K562 (cell line): ENCODE results near the gene PPP1R16B. TPM values are rescaled to one million over a fixed set of nuclear protein-coding genes. Genes with fewer than 3 reads are reported as not detected.

Source experiments
- ATAC-seq: fragments of 200-7000 bp; cut with Tn5 transposase; 3 replicates; pipeline ENCODE4 v1.9.1; 2020; ENCODE audit warnings: moderate library complexity
- BruUV-seq: library from RNA; stranded (reverse); fragments of 400-500 nt; replicated peaks from 2 replicates; lab custom pipeline; 2021; lab: Mats Ljungman, UMichigan
- CTCF ChIA-PET: fragments of 300-600 bp; formaldehyde crosslinking; extraction: SDS; loops from one replicate; lab custom pipeline; 2021; ENCODE audit warnings: low intra/inter-chr PET ratio; lab: Yijun Ruan, JAX
- POLR2A ChIA-PET: fragments of 300-600, 350-650 bp; sonication (Branson Sonifier 250); formaldehyde crosslinking; extraction: SDS; loops from one replicate; lab custom pipeline; 2021; ENCODE audit warnings: antibody characterized with exemption, inconsistent platforms; lab: Yijun Ruan, JAX
- DNase-seq, 4 experiments: peaks; one replicate each; pipeline versions ENCODE4 v3.0.0 to v3.0.0-alpha.2; 2011 to 2018; ENCODE audit warnings: low spot score in 3 of 4, mixed read lengths in 3 of 4; ENCODE audit errors: extremely low read depth in 1 of 4
- FAIRE-seq: peaks from 2 replicates; lab custom pipeline; 2011; peaks lifted over from hg19 to GRCh38; lab: Jason Lieb, UNC
- H2AFZ ChIP-seq: 2 replicates; pipeline ENCODE4 v1.6.0; 2011; ENCODE audit warnings: low read depth, low read length, control low read depth, inconsistent platforms
- H3K27ac ChIP-seq: fragments of 200-600 bp; 3 replicates; pipeline ENCODE4 v1.8.0; 2011; ENCODE audit warnings: low read depth, mild to moderate bottlenecking, control low read depth, inconsistent platforms, low read length, moderate library complexity, mixed read lengths; ENCODE audit errors: extremely low read depth
- H3K27me3 ChIP-seq, 2 experiments: fragments of 300-600 bp in 1 of 2; 2 replicates in 1 of 2; 3 replicates in 1 of 2; pipeline versions ENCODE4 v1.6.0 to v1.8.0; 2011; ENCODE audit warnings: inconsistent platforms in 2 of 2, low read length in 2 of 2, mild to moderate bottlenecking in 1 of 2, mixed read lengths in 1 of 2, moderate library complexity in 1 of 2; ENCODE audit not compliant: control insufficient read depth in 2 of 2, insufficient read depth in 2 of 2
- H3K36me3 ChIP-seq: fragments of 300-600 bp; 3 replicates; pipeline ENCODE4 v1.8.0; 2011; ENCODE audit warnings: mild to moderate bottlenecking, low read length, inconsistent platforms; ENCODE audit not compliant: control insufficient read depth, insufficient read depth
- H3K4me1 ChIP-seq, 2 experiments: fragments of 200-600 bp in 1 of 2; replicated peaks in 1 of 2; 2 replicates in 1 of 2; 3 replicates in 1 of 2; pipeline versions ENCODE4 v1.5.1 to v1.8.0; 2011; ENCODE audit warnings: inconsistent platforms in 2 of 2, low read length in 2 of 2, mild to moderate bottlenecking in 1 of 2, mixed read lengths in 1 of 2, moderate library complexity in 1 of 2; ENCODE audit not compliant: control insufficient read depth in 2 of 2, insufficient read depth in 2 of 2
- H3K4me2 ChIP-seq: 2 replicates; pipeline ENCODE4 v1.6.1; 2011; ENCODE audit warnings: low read length, control low read depth, inconsistent platforms, mixed read lengths; ENCODE audit not compliant: insufficient read depth
- H3K4me3 ChIP-seq: fragments of 200-600 bp; sonication (generic), shearing (Covaris generic); 2 replicates; pipeline ENCODE4 v1.5.1; 2016; ENCODE audit warnings: control low read depth, inconsistent platforms
- H3K79me2 ChIP-seq: fragments of 200-600 bp; 3 replicates; pipeline ENCODE4 v1.8.0; 2011; ENCODE audit warnings: low read length, inconsistent platforms; ENCODE audit not compliant: control insufficient read depth, insufficient read depth
- H3K9ac ChIP-seq, 2 experiments: 2 replicates each; pipeline versions ENCODE4 v1.6.0 to v1.6.1; 2011; ENCODE audit warnings: low read depth in 2 of 2, low read length in 2 of 2, control low read depth in 1 of 2, inconsistent platforms in 1 of 2, mild to moderate bottlenecking in 1 of 2, mixed read lengths in 1 of 2; ENCODE audit not compliant: insufficient read depth in 1 of 2
- H3K9me1 ChIP-seq: one replicate; pipeline ENCODE4 v1.6.0; 2011; ENCODE audit warnings: inconsistent platforms, mild to moderate bottlenecking, low read length, moderate library complexity; ENCODE audit not compliant: control insufficient read depth, insufficient read depth
- H3K9me3 ChIP-seq: replicated peaks from 2 replicates; pipeline ENCODE4 v1.5.1; 2011; ENCODE audit warnings: low read depth, low read length, inconsistent platforms; ENCODE audit not compliant: control insufficient read depth, insufficient read depth
- H4K20me1 ChIP-seq: replicated peaks from 2 replicates; pipeline ENCODE4 v1.6.1; 2011; ENCODE audit warnings: low read length, inconsistent platforms, mixed read lengths; ENCODE audit not compliant: control insufficient read depth, insufficient read depth
- ADNP ChIP-seq: fragments of 200-800 bp; sonication (Bioruptor generic); IDR thresholded peaks from 2 replicates; pipeline ENCODE4 v1.6.1; 2016; ENCODE audit warnings: missing genetic modification characterization, missing compliant biosample characterization
- CLOCK ChIP-seq: fragments of 250-450 bp; sonication (Bioruptor Pico); IDR thresholded peaks from 2 replicates; pipeline ENCODE4 v1.4.0; 2020; ENCODE audit warnings: mild to moderate bottlenecking, moderate library complexity, borderline replicate concordance
- ELF2 ChIP-seq: fragments of 250-450 bp; sonication (Bioruptor Pico); IDR thresholded peaks from 2 replicates; pipeline ENCODE4 v1.5.0; 2021; ENCODE audit warnings: mild to moderate bottlenecking
- HLTF ChIP-seq: fragments of 450-650 bp; IDR thresholded peaks from 2 replicates; pipeline ENCODE4 v1.6.1; 2016
- KAT2B ChIP-seq: IDR thresholded peaks from one replicate; pipeline ENCODE4 v1.6.1; 2012; ENCODE audit warnings: low read depth, mild to moderate bottlenecking, control low read depth, inconsistent platforms, low read length, moderate library complexity
- NR3C1 ChIP-seq: sonication (generic); formaldehyde crosslinking; IDR thresholded peaks from 2 replicates; pipeline ENCODE4 v1.8.1; 2022; ENCODE audit warnings: missing genetic modification reagents
- PHF8 ChIP-seq: fragments of 200-600 bp; sonication (generic); IDR thresholded peaks from 2 replicates; pipeline ENCODE4 v1.6.1; 2012; ENCODE audit warnings: mixed run types, mild to moderate bottlenecking, inconsistent platforms, low read length, moderate library complexity, borderline replicate concordance
- RHOXF2B ChIP-seq: fragments of 250-450 bp; sonication (Bioruptor Pico); conservative IDR thresholded peaks from 2 replicates; pipeline ENCODE4 v1.5.1; 2021
- TAF1 ChIP-seq: IDR thresholded peaks from 2 replicates; pipeline ENCODE4 v1.6.1; 2011; ENCODE audit warnings: mild to moderate bottlenecking, low read length, moderate library complexity; ENCODE audit not compliant: insufficient read depth, control insufficient read depth, severe bottlenecking; ENCODE audit errors: extremely low read depth
- ZKSCAN8 ChIP-seq: fragments of 200-800 bp; sonication (Bioruptor generic); IDR thresholded peaks from 2 replicates; pipeline ENCODE4 v1.6.1; 2016; ENCODE audit warnings: missing genetic modification characterization, missing compliant biosample characterization
- ZNF551 ChIP-seq: fragments of 250-450 bp; sonication (Bioruptor Pico); IDR thresholded peaks from 2 replicates; pipeline ENCODE4 v1.5.0; 2021; ENCODE audit warnings: mild to moderate bottlenecking, moderate library complexity
- WGBS: fragments of 100-300 bp; shearing (Covaris generic); methylation state at CpG from one replicate; pipeline ENCODE4 v1.1.6; 2016; ENCODE audit warnings: low coverage, mixed read lengths; ENCODE audit not compliant: insufficient coverage; ENCODE audit errors: missing lambda C conversion rate; 5-methylcytosine and 5-hydroxymethylcytosine counted together
- in situ Hi-C: fragments of 300-500 bp; cut with MboI; formaldehyde crosslinking; loops from 4 replicates; pipeline ENCODE4 v1.15.0; 2018; ENCODE audit warnings: inconsistent platforms, mixed read lengths
- intact Hi-C: fragments of 100-400 bp; cut with micrococcal nuclease; formaldehyde crosslinking; loops from 2 replicates; pipeline ENCODE4 v1.14.2; 2022
- polyA plus RNA-seq, 8 experiments: library from polyadenylated mRNA; depleted of rRNA in 4 of 8; stranded (reverse) in 5 of 8; unstranded in 3 of 8; fragments of >200 nt; fragmentation: Nextera tagmentation in 2 of 8; fragmentation: Illumina TruSeq in 1 of 8; extraction: Ambion mirVana in 2 of 8; extraction: Trizol in 1 of 8; gene quantifications; 2 replicates each; pipeline versions ENCODE4 v1.2.1 to v1.2.3, GENCODE V29; 2011 to 2014; ENCODE audit warnings: inconsistent platforms in 1 of 8, missing spikeins in 1 of 8
- total RNA-seq, 7 experiments: library from RNA; depleted of rRNA in 6 of 7; stranded (reverse); fragments of >200 nt in 6 of 7; fragmentation: Illumina TruSeq in 2 of 7; extraction: Trizol in 2 of 7; gene quantifications; 2 replicates each; pipeline versions ENCODE4 v1.2.1 to v1.2.3, GENCODE V29; 2011 to 2021; ENCODE audit warnings: low replicate concordance in 1 of 7

The PPP1R16B gene
- total and polyA plus RNA-seq, 9 of the 15 experiments (the other 6 are each of a cell fraction or from before 2014, with no cell fraction given) = 1.5 to 11.5 (median 6.8) TPM

- POLR2A ChIA-PET = no interaction called here
- H3K27me3 ChIP-seq = no peaks in the 10 kb centered on the region
- H3K4me1 ChIP-seq = no peaks in the 10 kb centered on the region
- no peak overlapping the region for H2AFZ ChIP-seq
- intact Hi-C loops = no loop called here
- BruUV-seq = no TSS peak
- no peaks in the 10 kb centered on the region for H3K79me2 ChIP-seq
- H3K9me1 ChIP-seq = no peaks in the 10 kb centered on the region
- no peak for TF ChIP-seq TAF1
- no peak for TF ChIP-seq HLTF
- TF ChIP-seq ZNF551 (CRISPR knock-in tag) = no peak
- no peak for TF ChIP-seq ZKSCAN8 (CRISPR knock-in tag)
- no peak for TF ChIP-seq KAT2B
- TF ChIP-seq NR3C1 (CRISPR knock-in tag) = no peak
- no peak for TF ChIP-seq RHOXF2B (CRISPR knock-in tag)
- TF ChIP-seq CLOCK (CRISPR knock-in tag) = no peak
- no peak for TF ChIP-seq PHF8
- TF ChIP-seq ADNP (tag) = no peak
- no peak for TF ChIP-seq ELF2
- DNase-seq = no peak
- no peaks in the 10 kb centered on the region for H3K9me3 ChIP-seq
- no peak overlapping the region for H3K9ac ChIP-seq
- H3K4me3 ChIP-seq = no peak overlapping the region
- H3K36me3 ChIP-seq = peaks cover 57% of the 10 kb centered on the region; the same call in 2 of the 3 replicates
- 78% methylated on average over 7 of the region's 7 CpGs for WGBS
- CTCF ChIA-PET = no interaction called here
- no peak for FAIRE-seq
- no peak overlapping the region for H3K4me2 ChIP-seq
- no peak for ATAC-seq
- no peaks in the 10 kb centered on the region for H4K20me1 ChIP-seq
- H3K27ac ChIP-seq = no peak overlapping the region
- in situ Hi-C loops = no loop called here
Observed at GRCh38 chr20:38771621-38772020, 33.9 kb upstream of the PPP1R16B start.
